Esophagus squamous epithelium (tissue), 5 donors: ENCODE measurements around the gene ENPP1. TPM values are rescaled to one million over a fixed set of nuclear protein-coding genes. Genes with fewer than 3 reads are reported as not detected.

Experiments
- DNase-seq: peaks from one replicate; lab custom pipeline; 2025; lab: John Stamatoyannopoulos, UW
- H3K27ac ChIP-seq, 4 donors: fragments of 200-600 bp; sonication (generic); one replicate each; pipeline ENCODE4 v1.5.1; 2016 to 2019; ENCODE audit warnings: mild to moderate bottlenecking in 1 of 4
- H3K27me3 ChIP-seq, 4 donors: fragments of 200-600 bp; sonication (generic); 1 replicate in 3 of 4; 2 replicates in 1 of 4; pipeline versions ENCODE4 v1.5.1 to v1.6.0; 2017 to 2021; ENCODE audit warnings: antibody characterized with exemption in 1 of 4
- H3K36me3 ChIP-seq, 3 donors: fragments of 200-600 bp; sonication (generic); one replicate each; pipeline ENCODE4 v1.5.1; 2016 to 2019
- H3K4me1 ChIP-seq, 3 donors: fragments of 200-600 bp; sonication (generic); one replicate each; pipeline ENCODE4 v1.5.1; 2017 to 2019
- H3K4me3 ChIP-seq, 4 donors: fragments of 200-600 bp; sonication (generic); 1 replicate in 3 of 4; 2 replicates in 1 of 4; pipeline ENCODE4 v1.5.1; 2016 to 2019; ENCODE audit warnings: mild to moderate bottlenecking in 2 of 4, moderate library complexity in 1 of 4
- H3K9me3 ChIP-seq, 3 donors: fragments of 200-600 bp; sonication (generic); one replicate each; pipeline ENCODE4 v1.5.1; 2016 to 2019
- CTCF ChIP-seq, 6 experiments: fragments of 450-650 bp in 4 of 6; fragments of 200-600 bp in 2 of 6; sonication (generic) in 2 of 6; IDR thresholded peaks; one replicate each; pipeline ENCODE4 v1.5.1; 2016 to 2019; ENCODE audit warnings: antibody characterized with exemption in 6 of 6, mild to moderate bottlenecking in 4 of 6, moderate library complexity in 4 of 6
- POLR2A ChIP-seq, 4 donors: fragments of 450-650 bp; IDR thresholded peaks; one replicate each; pipeline ENCODE4 v1.6.1; 2017; ENCODE audit warnings: antibody characterized with exemption in 4 of 4, mild to moderate bottlenecking in 4 of 4, moderate library complexity in 3 of 4
- WGBS, 2 donors: methylation state at CpG; one replicate each; pipeline ENCODE4 v1.1.5; 2018; 5-methylcytosine and 5-hydroxymethylcytosine counted together
- intact Hi-C: fragments of 100-400 bp; cut with DNase I; formaldehyde crosslinking; loops from one replicate; pipeline ENCODE4 v1.15.0; 2022
- total RNA-seq, 4 donors: library from RNA; depleted of rRNA; stranded (reverse); fragments of >200 nt; gene quantifications; one replicate each; pipeline ENCODE4 v1.1.0, GENCODE V29; 2016
- donor health status: DM: yes; HTN: yes; CAD: no.

ENPP1 gene
- total RNA-seq, 4 donors from 2014 or later, result 0.76 to 12.6 (median 3.2) TPM

GRCh38 chr6:131768964-131769363 lies 38.9 kb upstream of the ENPP1 start:
- no peak for DNase-seq
- TF ChIP-seq POLR2A (IDR thresholded peaks at IDR 0.05), result no peak
- no peak for TF ChIP-seq CTCF (IDR thresholded peaks at IDR 0.05)
- Histone ChIP-seq H3K27ac (no peak overlapping the region), H3K9me3 (no peaks in the 10 kb centered on the region), H3K4me1 (peaks cover 0 to 7% (median 0%) of the 10 kb centered on the region in 3 donors), H3K4me3 (no peak overlapping the region), H3K36me3 (no peaks in the 10 kb centered on the region), H3K27me3 (peaks cover 0 to 3% (median 0%) of the 10 kb centered on the region in 4 donors)
- WGBS, 2 donors, result 82 to 95% methylated on average over 1 of the region's 1 CpG
- intact Hi-C loops, result no loop called here

- Histone ChIP-seq H3K4me1 (peaks cover 0 to 7% (median 0%) of the 10 kb centered on the region in 3 donors), H3K27me3 (peaks cover 0 to 3% (median 0%) of the 10 kb centered on the region in 4 donors), H3K4me3 (no peak overlapping the region), H3K27ac (no peak overlapping the region), H3K9me3 (no peaks in the 10 kb centered on the region), H3K36me3 (no peaks in the 10 kb centered on the region)
- no peak for TF ChIP-seq POLR2A (IDR thresholded peaks at IDR 0.05)
- TF ChIP-seq CTCF (IDR thresholded peaks at IDR 0.05), result no peak
- no peak for DNase-seq
- intact Hi-C loops, result no loop called here
- WGBS, 2 donors, result 85 to 89% methylated on average over 14 to 15 of the region's 15 CpGs
These were observed 38.3 kb upstream of the ENPP1 start for GRCh38 chr6:131769385-131770141.

GRCh38 chr6:131770776-131771175 lies 37.0 kb upstream of the ENPP1 start:
- peaks cover 0 to under 1% (median 0%) of the 10 kb centered on the region in 4 donors for H3K27me3 ChIP-seq

GRCh38 chr6:131773284-131773950 lies 34.4 kb upstream of the ENPP1 start:
- DNase-seq, result no peak
- no peak overlapping the region for H3K27ac ChIP-seq
- H3K27me3 ChIP-seq, result no peaks in the 10 kb centered on the region
- TF ChIP-seq CTCF (IDR thresholded peaks at IDR 0.05), result no peak
- H3K4me3 ChIP-seq, result no peak overlapping the region
- WGBS, 2 donors, result 35 to 64% methylated on average over 4 of the region's 4 CpGs
- intact Hi-C loops, result no loop called here
- peaks cover 0 to 6% (median 0%) of the 10 kb centered on the region in 3 donors for H3K4me1 ChIP-seq
- no peaks in the 10 kb centered on the region for H3K9me3 ChIP-seq
- no peaks in the 10 kb centered on the region for H3K36me3 ChIP-seq

More at GRCh38 chr6:131770776-131771175, 37.0 kb upstream of the ENPP1 start:
- WGBS, 2 donors, result 77 to 88% methylated on average over 1 of the region's 1 CpG
- Histone ChIP-seq H3K36me3 (no peaks in the 10 kb centered on the region), H3K9me3 (no peaks in the 10 kb centered on the region), H3K4me1 (no peaks in the 10 kb centered on the region), H3K4me3 (no peak overlapping the region), H3K27ac (no peak overlapping the region)
- intact Hi-C loops, result no loop called here
- TF ChIP-seq CTCF (IDR thresholded peaks at IDR 0.05), result no peak
- no peak for DNase-seq

GRCh38 chr6:131775886-131776285 lies 31.9 kb upstream of the ENPP1 start:
- Histone ChIP-seq H3K36me3 (no peaks in the 10 kb centered on the region), H3K27me3 (peaks cover 0 to 5% (median 0%) of the 10 kb centered on the region in 4 donors), H3K27ac (no peak overlapping the region), H3K9me3 (no peaks in the 10 kb centered on the region), H3K4me3 (no peak overlapping the region), H3K4me1 (peaks cover 0 to 7% (median 0%) of the 10 kb centered on the region in 3 donors)
- intact Hi-C loops, result no loop called here
- TF ChIP-seq CTCF (IDR thresholded peaks at IDR 0.05) (no peak), POLR2A (IDR thresholded peaks at IDR 0.05) (no peak)
- 85 to 97% methylated on average over 3 of the region's 3 CpGs for WGBS, 2 donors
- DNase-seq, result no peak
